ENCODE data around the gene GMNC.
"Not testable (repeated sequence)": the region's sequence is repeated elsewhere in the genome, so short reads cannot be mapped to it uniquely, and the experiment has no call there.

GMNC gene

DNA sequence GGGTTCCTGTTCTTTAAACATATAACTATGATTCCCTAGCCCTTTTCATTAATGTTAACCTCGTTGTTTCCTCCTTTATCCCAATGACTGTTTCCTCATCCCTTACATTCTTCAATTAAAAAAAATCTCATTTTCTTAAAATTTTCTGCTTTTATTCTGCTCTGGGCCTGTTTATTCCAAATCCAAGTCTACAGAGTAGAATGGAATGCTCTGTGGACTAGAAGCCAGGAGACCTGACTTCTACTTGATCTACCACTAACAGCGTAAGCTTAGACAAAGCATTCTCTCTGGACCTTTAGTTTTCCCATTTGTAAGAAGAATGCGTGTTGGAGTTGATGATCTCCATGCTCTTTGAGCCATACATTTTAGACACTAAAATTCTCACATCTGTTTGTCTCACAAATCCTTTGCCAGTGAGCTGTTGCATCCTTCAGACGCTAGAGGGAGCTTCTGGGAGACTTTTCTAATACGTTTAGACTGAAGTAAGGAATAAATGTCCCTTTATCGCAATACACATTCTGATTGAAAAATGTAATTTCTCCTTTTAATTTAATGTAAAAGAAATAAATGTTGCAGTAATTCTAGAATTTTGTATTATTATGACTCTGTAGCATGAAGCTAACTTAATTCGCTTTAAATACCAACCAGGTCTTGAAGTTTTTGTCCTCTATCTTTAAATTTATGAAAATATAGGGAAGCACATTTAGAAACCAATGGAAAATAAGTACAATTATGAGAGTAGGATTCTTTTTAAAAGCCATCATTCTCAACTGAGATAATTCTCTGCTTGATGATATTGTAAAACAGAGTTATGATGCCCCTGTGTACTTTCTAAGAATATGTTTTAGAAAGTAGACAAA, 21.7 kb upstream of the GMNC start:
- no peak overlapping the region for H3K4me3 ChIP-seq (ENCODE audit: low read length, poor library complexity, severe bottlenecking)
- H3K79me2 ChIP-seq (ENCODE audit: insufficient read depth, low read length) = no peaks in the 10 kb centered on the region
- H3K9me3 ChIP-seq (ENCODE audit: insufficient read depth, low read depth, low read length) = no peaks in the 10 kb centered on the region
- H2AFZ ChIP-seq (ENCODE audit: low read length) = no peak overlapping the region
- no peaks in the 10 kb centered on the region for H3K27me3 ChIP-seq (ENCODE audit: insufficient read depth, low read length, poor library complexity, severe bottlenecking)
- H3K4me2 ChIP-seq (ENCODE audit: low read depth, low read length, poor library complexity, severe bottlenecking) = no peak overlapping the region
- H3F3A ChIP-seq (ENCODE audit: low read depth) = no peaks in the 10 kb centered on the region
- H3K36me3 ChIP-seq (ENCODE audit: insufficient read depth, low read length) = no peaks in the 10 kb centered on the region
- TF ChIP-seq, protein P1, sequence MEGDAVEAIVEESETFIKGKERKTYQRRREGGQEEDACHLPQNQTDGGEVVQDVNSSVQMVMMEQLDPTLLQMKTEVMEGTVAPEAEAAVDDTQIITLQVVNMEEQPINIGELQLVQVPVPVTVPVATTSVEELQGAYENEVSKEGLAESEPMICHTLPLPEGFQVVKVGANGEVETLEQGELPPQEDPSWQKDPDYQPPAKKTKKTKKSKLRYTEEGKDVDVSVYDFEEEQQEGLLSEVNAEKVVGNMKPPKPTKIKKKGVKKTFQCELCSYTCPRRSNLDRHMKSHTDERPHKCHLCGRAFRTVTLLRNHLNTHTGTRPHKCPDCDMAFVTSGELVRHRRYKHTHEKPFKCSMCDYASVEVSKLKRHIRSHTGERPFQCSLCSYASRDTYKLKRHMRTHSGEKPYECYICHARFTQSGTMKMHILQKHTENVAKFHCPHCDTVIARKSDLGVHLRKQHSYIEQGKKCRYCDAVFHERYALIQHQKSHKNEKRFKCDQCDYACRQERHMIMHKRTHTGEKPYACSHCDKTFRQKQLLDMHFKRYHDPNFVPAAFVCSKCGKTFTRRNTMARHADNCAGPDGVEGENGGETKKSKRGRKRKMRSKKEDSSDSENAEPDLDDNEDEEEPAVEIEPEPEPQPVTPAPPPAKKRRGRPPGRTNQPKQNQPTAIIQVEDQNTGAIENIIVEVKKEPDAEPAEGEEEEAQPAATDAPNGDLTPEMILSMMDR (conservative IDR thresholded peaks at IDR 0.05; ENCODE audit: low read length) = peak; percentile 97
- TF ChIP-seq EZH2phosphoT487 (IDR thresholded peaks at IDR 0.05; ENCODE audit: borderline replicate concordance) = no peak
- H3K9me2 ChIP-seq (replicated peaks; ENCODE audit: low read depth, low read length) = no peaks in the 10 kb centered on the region
- no peaks in the 10 kb centered on the region for H3K4me1 ChIP-seq (ENCODE audit: insufficient read depth, low read length, poor library complexity, severe bottlenecking)
- no peaks in the 10 kb centered on the region for H4K20me1 ChIP-seq (ENCODE audit: insufficient read depth, low read length, poor library complexity, severe bottlenecking)
- no peak overlapping the region for H3K9ac ChIP-seq (ENCODE audit: low read depth, low read length, poor library complexity, severe bottlenecking)

DNA sequence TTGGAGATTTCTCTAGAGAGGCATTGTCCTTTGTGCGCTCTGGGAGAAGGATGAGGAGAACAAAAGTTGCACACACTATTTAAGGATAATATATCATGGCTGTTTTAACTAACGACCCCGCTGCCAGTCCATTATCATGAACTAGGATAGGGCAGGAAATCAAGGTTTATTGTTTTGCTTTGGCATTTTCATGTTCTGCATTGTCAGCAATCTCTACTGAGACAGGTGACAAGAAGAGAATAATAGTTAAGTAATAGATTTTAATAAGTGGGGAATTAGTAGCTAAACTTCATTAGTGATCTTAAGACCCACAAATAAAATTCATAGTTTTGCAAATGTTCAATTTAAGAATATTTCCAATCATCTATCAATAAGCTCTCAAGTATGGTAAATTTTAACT, 20.6 kb upstream of the GMNC start:
- Histone ChIP-seq H3K4me1 (ENCODE audit: insufficient read depth, low read length, poor library complexity, severe bottlenecking) (no peaks in the 10 kb centered on the region), H3K9me2 (replicated peaks; ENCODE audit: low read depth, low read length) (no peaks in the 10 kb centered on the region), H3K27me3 (ENCODE audit: insufficient read depth, low read length, poor library complexity, severe bottlenecking) (no peaks in the 10 kb centered on the region), H3K36me3 (ENCODE audit: insufficient read depth, low read length) (no peaks in the 10 kb centered on the region), H3K79me2 (ENCODE audit: insufficient read depth, low read length) (no peaks in the 10 kb centered on the region), H3K4me3 (ENCODE audit: low read length, poor library complexity, severe bottlenecking) (no peak overlapping the region), H3K9me3 (ENCODE audit: insufficient read depth, low read depth, low read length) (no peaks in the 10 kb centered on the region), H3K9ac (ENCODE audit: low read depth, low read length, poor library complexity, severe bottlenecking) (no peak overlapping the region), H3F3A (ENCODE audit: low read depth) (no peaks in the 10 kb centered on the region), H2AFZ (ENCODE audit: low read length) (no peak overlapping the region), H4K20me1 (ENCODE audit: insufficient read depth, low read length, poor library complexity, severe bottlenecking) (no peaks in the 10 kb centered on the region), H3K4me2 (ENCODE audit: low read depth, low read length, poor library complexity, severe bottlenecking) (no peak overlapping the region)
- TF ChIP-seq, protein P1 (conservative IDR thresholded peaks at IDR 0.05; ENCODE audit: low read length) = no peak
- TF ChIP-seq EZH2phosphoT487 (IDR thresholded peaks at IDR 0.05; ENCODE audit: borderline replicate concordance) = no peak

DNA sequence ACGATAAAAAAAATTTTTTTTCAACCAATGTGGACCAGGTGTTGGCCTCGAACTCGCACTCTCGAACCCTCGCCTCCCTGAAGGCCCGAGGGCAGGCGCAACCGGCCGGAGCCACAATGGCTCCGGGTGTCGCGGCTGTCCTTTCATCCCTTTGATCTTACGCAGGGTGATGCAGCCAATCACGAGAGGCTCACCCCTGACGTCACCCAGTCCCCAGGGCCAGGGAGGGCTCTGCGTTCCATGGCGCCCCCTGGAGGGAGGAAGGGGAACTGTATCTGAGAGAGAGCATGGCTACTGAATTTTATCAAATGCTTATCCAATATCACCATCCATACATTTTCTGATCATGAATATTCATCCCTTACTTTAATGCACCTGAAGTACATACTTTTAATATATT, 15.4 kb upstream of the GMNC start:
- Histone ChIP-seq H3K36me3 (ENCODE audit: insufficient read depth, low read length) (no peaks in the 10 kb centered on the region), H3K79me2 (ENCODE audit: insufficient read depth, low read length) (no peaks in the 10 kb centered on the region), H2AFZ (ENCODE audit: low read length) (no peak overlapping the region), H3K27me3 (ENCODE audit: insufficient read depth, low read length, poor library complexity, severe bottlenecking) (no peaks in the 10 kb centered on the region), H3K9ac (ENCODE audit: low read depth, low read length, poor library complexity, severe bottlenecking) (no peak overlapping the region), H3K4me3 (ENCODE audit: low read length, poor library complexity, severe bottlenecking) (no peak overlapping the region), H3K9me2 (replicated peaks; ENCODE audit: low read depth, low read length) (no peaks in the 10 kb centered on the region), H3K4me1 (ENCODE audit: insufficient read depth, low read length, poor library complexity, severe bottlenecking) (no peaks in the 10 kb centered on the region), H4K20me1 (ENCODE audit: insufficient read depth, low read length, poor library complexity, severe bottlenecking) (no peaks in the 10 kb centered on the region), H3F3A (ENCODE audit: low read depth) (no peaks in the 10 kb centered on the region), H3K4me2 (ENCODE audit: low read depth, low read length, poor library complexity, severe bottlenecking) (no peak overlapping the region), H3K9me3 (ENCODE audit: insufficient read depth, low read depth, low read length) (no peaks in the 10 kb centered on the region)
- TF ChIP-seq, protein P1 (conservative IDR thresholded peaks at IDR 0.05; ENCODE audit: low read length) = peak; percentile 57
- TF ChIP-seq EZH2phosphoT487 (IDR thresholded peaks at IDR 0.05; ENCODE audit: borderline replicate concordance) = no peak

DNA sequence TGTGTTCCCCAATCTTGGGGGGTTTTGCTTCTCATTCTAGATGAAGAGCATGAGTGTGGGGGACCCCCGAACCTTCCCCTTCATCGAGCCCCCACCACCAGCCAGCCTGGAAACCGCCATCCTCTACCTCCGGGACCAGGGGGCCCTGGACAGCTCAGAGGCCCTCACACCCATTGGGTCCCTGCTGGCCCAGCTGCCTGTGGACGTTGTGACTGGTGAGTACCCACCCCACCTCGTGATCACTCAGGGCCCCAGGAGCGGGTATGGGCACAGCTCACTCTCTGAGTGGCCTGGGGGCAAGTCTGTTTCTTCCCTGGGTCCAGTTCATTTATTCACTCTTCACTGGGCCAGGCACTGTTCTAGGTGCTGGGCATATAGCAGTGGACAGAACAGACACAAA, 13.9 kb upstream of the GMNC start:
- H4K20me1 ChIP-seq (ENCODE audit: insufficient read depth, low read length, poor library complexity, severe bottlenecking); H3K9me2 ChIP-seq (replicated peaks; ENCODE audit: low read depth, low read length); H3K27me3 ChIP-seq (ENCODE audit: insufficient read depth, low read length, poor library complexity, severe bottlenecking); H3K9ac ChIP-seq (ENCODE audit: low read depth, low read length, poor library complexity, severe bottlenecking); H3F3A ChIP-seq (ENCODE audit: low read depth); H3K79me2 ChIP-seq (ENCODE audit: insufficient read depth, low read length); H2AFZ ChIP-seq (ENCODE audit: low read length); H3K36me3 ChIP-seq (ENCODE audit: insufficient read depth, low read length); H3K4me1 ChIP-seq (ENCODE audit: insufficient read depth, low read length, poor library complexity, severe bottlenecking); H3K9me3 ChIP-seq (ENCODE audit: insufficient read depth, low read depth, low read length); H3K4me2 ChIP-seq (ENCODE audit: low read depth, low read length, poor library complexity, severe bottlenecking); H3K4me3 ChIP-seq (ENCODE audit: low read length, poor library complexity, severe bottlenecking): not testable (repeated sequence)

DNA sequence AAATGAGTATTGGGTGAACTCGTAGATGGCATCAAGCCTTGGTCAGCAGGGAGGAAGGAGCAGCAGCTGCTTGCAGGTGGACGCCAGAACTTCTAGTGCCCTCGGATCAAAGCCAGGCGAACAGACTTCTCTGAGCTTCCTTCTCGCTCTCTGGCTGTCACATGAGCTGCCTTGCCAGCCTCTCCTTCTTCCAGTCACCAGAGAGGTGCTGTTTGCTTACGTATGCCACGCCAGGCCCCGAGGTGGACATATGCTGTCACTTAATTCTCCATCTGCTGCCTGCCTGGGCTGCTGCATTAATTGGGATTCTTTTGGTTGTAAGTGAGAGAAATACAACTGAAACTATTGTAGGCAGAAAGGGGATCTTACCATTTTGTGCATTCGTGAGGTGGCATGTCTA, 12.6 kb upstream of the GMNC start:
- H3K9me3 ChIP-seq (ENCODE audit: insufficient read depth, low read depth, low read length); H4K20me1 ChIP-seq (ENCODE audit: insufficient read depth, low read length, poor library complexity, severe bottlenecking): not testable (repeated sequence)

More for the DNA sequence above, 12.6 kb upstream of the GMNC start:
- H2AFZ ChIP-seq (ENCODE audit: low read length); H3K4me1 ChIP-seq (ENCODE audit: insufficient read depth, low read length, poor library complexity, severe bottlenecking); H3K4me2 ChIP-seq (ENCODE audit: low read depth, low read length, poor library complexity, severe bottlenecking); H3K9ac ChIP-seq (ENCODE audit: low read depth, low read length, poor library complexity, severe bottlenecking); H3K27me3 ChIP-seq (ENCODE audit: insufficient read depth, low read length, poor library complexity, severe bottlenecking); H3K79me2 ChIP-seq (ENCODE audit: insufficient read depth, low read length); H3K36me3 ChIP-seq (ENCODE audit: insufficient read depth, low read length); H3K9me2 ChIP-seq (replicated peaks; ENCODE audit: low read depth, low read length); H3K4me3 ChIP-seq (ENCODE audit: low read length, poor library complexity, severe bottlenecking); H3F3A ChIP-seq (ENCODE audit: low read depth): not testable (repeated sequence)

All from Loucy (cell line).